Mesodermal cell (in vitro differentiated cells): ENCODE results near the gene CYP4F12.
"Not testable (repeated sequence)": the region's sequence is repeated elsewhere in the genome, so short reads cannot be mapped to it uniquely, and the experiment has no call there.

ENCODE experiments used
- H3K27ac ChIP-seq: 2 replicates; pipeline ENCODE4 v1.7.0; 2013; ENCODE audit warnings: mild to moderate bottlenecking, low read depth, low read length, moderate library complexity; ENCODE audit not compliant: severe bottlenecking
- H3K36me3 ChIP-seq: 2 replicates; pipeline ENCODE4 v1.7.1; 2013; ENCODE audit warnings: mild to moderate bottlenecking, low read length, moderate library complexity; ENCODE audit not compliant: control insufficient read depth, insufficient read depth
- H3K4me1 ChIP-seq: one replicate; pipeline ENCODE4 v1.7.1; 2013; ENCODE audit warnings: mild to moderate bottlenecking, low read length; ENCODE audit not compliant: insufficient read depth, control insufficient read depth, poor library complexity, severe bottlenecking
- H3K4me3 ChIP-seq: 2 replicates; pipeline ENCODE4 v1.7.0; 2013; ENCODE audit warnings: low read length, control low read depth, mild to moderate bottlenecking; ENCODE audit not compliant: insufficient read depth, poor library complexity, severe bottlenecking; ENCODE audit errors: extremely low read depth
- H3K9me3 ChIP-seq: 2 replicates; pipeline ENCODE4 v1.7.1; 2013; ENCODE audit warnings: mild to moderate bottlenecking, low read length, moderate library complexity; ENCODE audit not compliant: control insufficient read depth
- WGBS, 2 experiments: methylation state at CpG; one replicate each; pipeline ENCODE4 v1.1.5; 2013; ENCODE audit warnings: missing lambda C conversion rate in 2 of 2; ENCODE audit not compliant: insufficient coverage in 2 of 2; 5-methylcytosine and 5-hydroxymethylcytosine counted together

CYP4F12 gene

GRCh38 chr19:15639596-15639995, 33.3 kb upstream of the CYP4F12 start:
- no peaks in the 10 kb centered on the region for H3K4me1 ChIP-seq
- no peak overlapping the region for H3K4me3 ChIP-seq
- H3K9me3 ChIP-seq = peaks cover 71% of the 10 kb centered on the region
- H3K27ac ChIP-seq = no peak overlapping the region
- H3K36me3 ChIP-seq = no peaks in the 10 kb centered on the region

DNA sequence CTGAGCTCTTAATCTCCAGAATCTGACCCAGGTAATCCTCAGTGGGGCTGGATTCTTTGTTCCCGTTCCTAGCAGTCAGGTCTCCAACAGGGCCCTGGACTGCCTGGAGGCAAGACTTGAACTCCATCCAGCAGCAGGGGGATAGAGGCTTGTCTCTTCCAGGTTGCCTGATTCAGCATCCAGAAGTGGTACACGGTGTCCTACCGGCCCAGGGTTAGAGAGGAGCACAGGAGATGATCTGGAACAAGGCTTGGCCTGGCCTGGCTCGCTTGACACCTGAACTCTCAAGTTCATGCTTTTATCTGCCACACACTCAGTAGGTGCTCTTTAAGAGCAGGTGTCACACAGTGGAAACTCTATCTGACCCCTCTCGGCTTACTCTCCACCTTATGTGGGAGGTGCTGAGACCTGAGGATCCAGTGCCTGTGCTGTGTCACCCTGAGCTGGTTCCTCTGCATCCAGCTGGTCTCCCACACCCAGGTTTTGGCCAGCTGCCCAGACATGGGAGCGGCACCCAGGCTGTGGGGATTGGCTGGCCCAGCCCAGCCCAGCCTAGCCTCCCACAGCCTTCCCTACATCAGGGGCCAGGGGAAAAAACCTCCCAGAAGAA, 32.5 kb upstream of the CYP4F12 start, which contains the start of gene CYP4F3:
CYP4F3 (plus strand) TSS at position 604 of the 610 bp plus-strand sequence. CDS start 519 bp downstream, outside the sequence.
- Histone ChIP-seq H3K36me3 (no peaks in the 10 kb centered on the region), H3K4me1 (no peaks in the 10 kb centered on the region), H3K9me3 (peaks cover 68% of the 10 kb centered on the region), H3K27ac (no peak within 1 kb of the TSS), H3K4me3 (no peak within 1 kb of the TSS)
- 40 to 57% methylated on average over 5 of the region's 6 CpGs for WGBS, 2 experiments

DNA sequence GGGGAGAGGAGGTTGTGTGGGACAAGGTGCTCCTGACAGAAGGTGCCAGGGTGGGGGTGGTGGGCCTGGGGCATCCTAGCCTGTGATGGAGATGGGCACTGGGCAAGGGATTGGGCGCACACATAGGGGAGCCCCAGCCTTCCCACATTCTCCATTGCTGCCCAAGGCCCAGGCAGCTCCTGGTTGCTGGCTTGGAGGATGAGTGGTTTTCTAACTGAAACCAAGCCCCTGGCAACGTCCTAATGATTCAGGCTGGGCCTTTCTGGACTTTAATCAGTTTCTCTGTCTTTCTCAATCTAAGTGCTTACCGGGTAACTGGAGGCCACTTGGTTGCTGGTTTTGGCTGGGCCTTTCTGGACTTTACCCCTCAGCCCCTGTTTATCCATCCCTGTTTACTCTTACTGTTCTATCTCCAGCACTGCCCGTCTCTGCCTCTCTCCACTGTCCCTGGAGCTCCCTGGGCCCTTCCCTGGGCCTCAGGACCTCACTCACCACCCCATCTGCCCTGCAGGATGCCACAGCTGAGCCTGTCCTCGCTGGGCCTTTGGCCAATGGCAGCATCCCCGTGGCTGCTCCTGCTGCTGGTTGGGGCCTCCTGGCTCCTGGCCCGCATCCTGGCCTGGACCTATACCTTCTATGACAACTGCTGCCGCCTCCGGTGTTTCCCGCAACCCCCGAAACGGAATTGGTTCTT, 31.8 kb upstream of the CYP4F12 start:
- H3K27ac ChIP-seq = no peak overlapping the region
- H3K4me3 ChIP-seq = no peak overlapping the region
- no peaks in the 10 kb centered on the region for H3K4me1 ChIP-seq
- peaks cover 69% of the 10 kb centered on the region for H3K9me3 ChIP-seq
- no peaks in the 10 kb centered on the region for H3K36me3 ChIP-seq
- 52 to 61% methylated on average over 11 to 12 of the region's 12 CpGs for WGBS, 2 experiments

DNA sequence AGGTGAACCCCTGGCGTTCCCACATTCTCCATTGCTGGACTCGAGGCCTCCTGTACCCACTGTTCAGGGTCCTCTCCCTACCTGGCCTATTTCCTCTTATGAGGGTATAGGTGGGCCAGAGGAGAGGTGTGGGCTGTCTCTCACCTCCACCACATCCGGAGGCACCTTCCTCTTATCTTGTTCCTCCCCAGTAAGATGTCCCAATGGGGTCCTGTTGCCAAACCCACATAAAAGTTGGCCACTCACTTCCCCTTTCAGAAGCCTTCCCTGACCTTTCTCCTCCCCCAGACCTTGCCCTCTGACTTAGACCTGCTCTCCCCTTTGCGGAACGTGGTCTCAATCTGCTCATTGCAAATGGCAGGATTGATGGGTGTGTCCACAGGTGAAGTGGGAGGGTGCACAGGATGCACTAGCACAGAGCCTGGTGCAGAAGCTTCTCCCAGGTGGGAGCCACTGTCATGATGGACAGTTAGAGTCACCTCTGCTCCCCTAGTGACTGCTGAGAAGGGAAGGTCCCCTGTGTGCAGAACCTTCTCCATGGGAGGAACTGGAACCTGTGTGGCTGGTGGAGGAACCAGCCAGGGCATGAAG, 30.9 kb upstream of the CYP4F12 start:
- whole genome bisulfite sequencing, 2 experiments = 56 to 79% methylated on average over 1 to 2 of the region's 5 CpGs

DNA sequence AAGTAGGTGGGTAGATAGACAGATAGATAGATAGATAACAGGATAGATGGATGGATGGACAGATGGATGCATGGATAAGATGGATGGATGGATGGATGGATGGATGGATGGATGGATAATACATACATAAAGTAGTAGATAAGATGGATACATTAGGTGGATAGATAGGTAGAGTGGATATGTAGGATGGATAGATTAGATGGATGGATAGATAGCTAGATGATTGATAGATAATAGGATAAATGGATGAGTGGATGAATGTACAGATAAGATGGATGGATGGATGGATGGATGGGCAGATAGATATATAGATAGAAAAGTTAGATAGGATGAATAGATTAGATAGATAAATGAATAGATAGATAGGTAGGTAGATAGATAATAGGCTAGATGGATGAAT, 30.1 kb upstream of the CYP4F12 start:
- no peaks in the 10 kb centered on the region for H3K4me1 ChIP-seq
- H3K36me3 ChIP-seq = no peaks in the 10 kb centered on the region
- no peak overlapping the region for H3K27ac ChIP-seq
- H3K4me3 ChIP-seq = no peak overlapping the region
- peaks cover 72% of the 10 kb centered on the region for H3K9me3 ChIP-seq

More for the DNA sequence above, 30.9 kb upstream of the CYP4F12 start:
- H3K4me1 ChIP-seq = no peaks in the 10 kb centered on the region
- H3K36me3 ChIP-seq = no peaks in the 10 kb centered on the region
- H3K4me3 ChIP-seq = no peak overlapping the region
- no peak overlapping the region for H3K27ac ChIP-seq
- peaks cover 69% of the 10 kb centered on the region for H3K9me3 ChIP-seq

- H3K27ac ChIP-seq = no peak overlapping the region
- H3K36me3 ChIP-seq = no peaks in the 10 kb centered on the region
- H3K9me3 ChIP-seq = peaks cover 69% of the 10 kb centered on the region
- H3K4me1 ChIP-seq = no peaks in the 10 kb centered on the region
- 75 to 76% methylated on average over 3 of the region's 3 CpGs for WGBS, 2 experiments
- no peak overlapping the region for H3K4me3 ChIP-seq
Measured at GRCh38 chr19:15643387-15643786, 29.5 kb upstream of the CYP4F12 start.

GRCh38 chr19:15644066-15644741, 28.7 kb upstream of the CYP4F12 start:
- no peak overlapping the region for H3K27ac ChIP-seq
- no peaks in the 10 kb centered on the region for H3K4me1 ChIP-seq
- peaks cover 75% of the 10 kb centered on the region for H3K9me3 ChIP-seq
- 71 to 80% methylated on average over 2 of the region's 3 CpGs for WGBS, 2 experiments
- H3K36me3 ChIP-seq = no peaks in the 10 kb centered on the region
- no peak overlapping the region for H3K4me3 ChIP-seq

DNA sequence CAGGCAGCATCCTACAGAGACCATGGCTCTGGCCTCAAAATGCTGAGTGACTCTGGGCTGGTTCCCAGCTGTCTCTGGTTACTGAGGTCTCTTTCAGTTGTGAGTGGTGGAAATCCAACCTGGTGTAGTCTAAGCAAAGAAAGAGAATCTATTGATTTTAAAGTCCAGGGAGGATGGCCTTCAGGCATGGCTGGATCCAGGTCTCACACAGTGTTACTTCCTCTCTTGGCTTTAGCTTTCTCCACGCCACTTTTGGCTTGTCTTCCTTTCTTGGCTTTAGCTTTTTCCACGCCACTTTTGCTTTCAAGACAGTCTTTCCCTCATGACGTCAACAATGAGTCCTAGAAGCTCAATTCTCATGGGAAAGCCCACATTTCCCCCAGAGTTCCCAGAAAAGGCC, 28.1 kb upstream of the CYP4F12 start:
- H3K4me1 ChIP-seq = no peaks in the 10 kb centered on the region
- no peak overlapping the region for H3K27ac ChIP-seq
- no peak overlapping the region for H3K4me3 ChIP-seq
- peaks cover 76% of the 10 kb centered on the region for H3K9me3 ChIP-seq
- 49 to 56% methylated on average over 3 of the region's 3 CpGs for WGBS, 2 experiments
- H3K36me3 ChIP-seq = no peaks in the 10 kb centered on the region

DNA sequence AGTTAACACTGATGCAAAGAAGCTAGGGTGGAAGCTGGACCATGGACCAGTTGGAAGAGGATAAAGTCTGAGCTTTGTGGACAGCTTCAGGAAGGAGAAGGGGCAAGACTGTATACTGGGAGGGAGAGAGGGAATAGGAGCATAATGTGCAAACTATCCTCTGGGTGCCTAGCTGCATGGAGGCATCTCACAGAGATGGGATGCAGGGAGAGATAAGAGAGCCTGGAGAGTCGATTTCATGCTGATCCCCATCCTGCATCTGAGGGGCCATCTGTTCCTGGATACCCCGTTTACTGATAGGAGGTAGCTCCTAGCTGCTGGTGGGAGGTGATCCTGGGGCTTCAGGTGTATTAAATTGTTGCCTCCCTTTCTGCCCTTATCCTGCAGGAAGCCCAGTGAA, 23.4 kb upstream of the CYP4F12 start:
- peaks cover 66% of the 10 kb centered on the region for H3K9me3 ChIP-seq
- no peak overlapping the region for H3K4me3 ChIP-seq
- no peaks in the 10 kb centered on the region for H3K36me3 ChIP-seq
- H3K4me1 ChIP-seq = no peaks in the 10 kb centered on the region
- H3K27ac ChIP-seq = no peak overlapping the region
- 14% methylated on average over 1 of the region's 2 CpGs; no CpG with 5 or more reads in 1 of the 2 experiments for WGBS, 2 experiments

DNA sequence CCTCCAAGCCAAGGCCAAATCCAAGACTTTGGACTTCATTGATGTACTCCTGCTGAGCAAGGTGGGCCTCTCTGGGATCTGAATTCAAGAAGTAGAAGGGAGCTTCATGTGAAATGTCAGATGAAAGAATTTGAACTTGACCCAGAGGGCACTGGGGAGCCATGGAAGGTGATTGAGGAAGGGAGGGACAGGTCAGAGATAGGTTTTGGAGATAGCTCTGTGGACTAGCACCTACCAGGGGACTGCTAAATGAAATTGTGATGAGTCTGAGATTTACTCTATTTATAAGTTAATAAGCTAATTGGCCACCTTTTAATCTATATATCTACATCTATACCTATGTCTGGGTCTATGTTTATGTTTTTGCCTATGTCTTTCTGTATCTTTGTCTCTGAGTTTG, 22.8 kb upstream of the CYP4F12 start:
- H3K27ac ChIP-seq, H3K36me3 ChIP-seq, H3K4me3 ChIP-seq, H3K4me1 ChIP-seq: not testable (repeated sequence)
- peaks cover 63% of the 10 kb centered on the region for H3K9me3 ChIP-seq

- no peak overlapping the region for H3K27ac ChIP-seq
- WGBS, 2 experiments = 17 to 40% methylated on average over 1 of the region's 3 CpGs
- no peak overlapping the region for H3K4me3 ChIP-seq
Measured at GRCh38 chr19:15651791-15652190, 21.1 kb upstream of the CYP4F12 start.

More at GRCh38 chr19:15651791-15652190, 21.1 kb upstream of the CYP4F12 start:
- Histone ChIP-seq H3K36me3 (no peaks in the 10 kb centered on the region), H3K4me1 (no peaks in the 10 kb centered on the region), H3K9me3 (peaks cover 46% of the 10 kb centered on the region)
